GM10248 (cell line): Measurements from ENCODE around the gene TMEM18.

Source experiments
- CTCF ChIA-PET: fragments of 300-600 bp; sonication (Branson Sonifier 250); formaldehyde crosslinking; extraction: SDS; loops from one replicate; lab custom pipeline; 2021; ENCODE audit warnings: antibody characterized with exemption; lab: Yijun Ruan, JAX
- POLR2A ChIA-PET: fragments of 350-650 bp; sonication (Branson Sonifier 250); formaldehyde crosslinking; extraction: SDS; loops from one replicate; lab custom pipeline; 2020; ENCODE audit warnings: antibody characterized with exemption; lab: Yijun Ruan, JAX
- DNase-seq: peaks from one replicate; pipeline ENCODE4 v3.0.0; 2012; ENCODE audit errors: extremely low spot score
- CTCF ChIP-seq: IDR thresholded peaks from 2 replicates; pipeline ENCODE4 v1.5.1; 2012; ENCODE audit warnings: mild to moderate bottlenecking, low read depth; ENCODE audit errors: extremely low read depth, missing control alignments, control extremely low read depth

Gene TMEM18

GRCh38 chr2:627340-627709 lies 49.9 kb downstream of the TMEM18 start:
- DNase-seq: no peak
- POLR2A ChIA-PET: no interaction called here
- CTCF ChIA-PET: no interaction called here
- no peak for TF ChIP-seq CTCF

GRCh38 chr2:626491-627339 lies 50.5 kb downstream of the TMEM18 start:
- CTCF ChIA-PET: interaction anchor here (0.9 to 1.5 kb wide), 2 partner anchors 8 to 10 kb away, joined by 3 to 5 read pairs; no protein-coding TSS in a partner anchor
- POLR2A ChIA-PET: no interaction called here
- no peak for TF ChIP-seq CTCF
- DNase-seq: no peak

- POLR2A ChIA-PET: no interaction called here
- DNase-seq: no peak
- CTCF ChIA-PET: interaction anchor here (0.9 to 1.5 kb wide), 2 partner anchors 9 to 12 kb away, joined by 3 to 5 read pairs; no protein-coding TSS in a partner anchor
Observed at GRCh38 chr2:625415-626333, 51.5 kb downstream of the TMEM18 start.

GRCh38 chr2:624551-625347 lies 52.5 kb downstream of the TMEM18 start:
- ChIA-PET CTCF (interaction anchor here (1.1 to 1.5 kb wide), 2 partner anchors 11 to 12 kb away, joined by 5 to 6 read pairs; no protein-coding TSS in a partner anchor), POLR2A (no interaction called here)
- TF ChIP-seq CTCF: no peak
- no peak for DNase-seq

More at GRCh38 chr2:625415-626333, 51.5 kb downstream of the TMEM18 start:
- TF ChIP-seq CTCF: no peak

- CTCF ChIA-PET: interaction anchor here (1.1 kb wide), 1 partner anchor 12 kb away, joined by 6 read pairs; no protein-coding TSS in a partner anchor
- DNase-seq: no peak
- no peak for TF ChIP-seq CTCF
- POLR2A ChIA-PET: no interaction called here
Observed at GRCh38 chr2:624096-624495, 53.1 kb downstream of the TMEM18 start.
